HCT116 (cell line): ENCODE measurements around the gene EHD1. TPM values are rescaled to one million over a fixed set of nuclear protein-coding genes. Genes with fewer than 3 reads are reported as not detected.

Experiments
- ATAC-seq: fragments of 200-7000 bp; cut with Tn5 transposase; 2 replicates; pipeline ENCODE4 v1.9.1; 2020; ENCODE audit warnings: mild to moderate bottlenecking, moderate library complexity
- BruUV-seq: library from RNA; stranded (reverse); fragments of 400-500 nt; replicated peaks from 2 replicates; lab custom pipeline; 2021; lab: Mats Ljungman, UMichigan
- CTCF ChIA-PET: fragments of 300-600 bp; sonication (Branson Sonifier 250); formaldehyde crosslinking; loops from one replicate; lab custom pipeline; 2021; ENCODE audit warnings: antibody characterized with exemption; lab: Charles Lee
- POLR2A ChIA-PET: fragments of 300-600, 350-600 bp; sonication (Branson Sonifier 250); formaldehyde crosslinking; loops from one replicate; lab custom pipeline; 2021; ENCODE audit warnings: antibody characterized with exemption; lab: Charles Lee
- RAD21 ChIA-PET, 2 experiments: fragments of 300-600 bp; sonication (Branson Sonifier 250); formaldehyde crosslinking; loops; one replicate each; lab custom pipeline; 2023; ENCODE audit warnings: low total read pairs in 2 of 2; ENCODE audit not compliant: uncharacterized antibody in 2 of 2, unreplicated experiment in 2 of 2, low non-redundant PET in 1 of 2; lab: Charles Lee
- DNase-seq: peaks from one replicate; pipeline ENCODE4 v3.0.0-alpha.2; 2010; ENCODE audit warnings: low read depth, low spot score
- H2AFZ ChIP-seq: fragments of 200-600 bp; shearing (Covaris generic), sonication (generic); 2 replicates; pipeline ENCODE4 v1.6.1; 2017; ENCODE audit warnings: low read depth, mixed run types, mixed read lengths, antibody characterized with exemption, low read length; ENCODE audit not compliant: poor library complexity, severe bottlenecking
- H3K27ac ChIP-seq: 2 replicates; pipeline ENCODE4 v1.5.1; 2012; ENCODE audit warnings: low read depth, low read length
- H3K27me3 ChIP-seq: fragments of 200-600 bp; sonication (generic); 2 replicates; pipeline ENCODE4 v1.6.1; 2016; ENCODE audit warnings: mixed run types, low read length, mixed read lengths; ENCODE audit not compliant: insufficient read depth
- H3K36me3 ChIP-seq, 2 experiments: fragments of 200-500 bp in 1 of 2; fragments of 200-600 bp in 1 of 2; sonication (Bioruptor generic) in 1 of 2; sonication (generic) in 1 of 2; 2 replicates each; pipeline versions ENCODE4 v1.5.1 to v1.6.1; 2014 to 2016; ENCODE audit warnings: low read length in 2 of 2, inconsistent platforms in 1 of 2, mixed read lengths in 1 of 2, mixed run types in 1 of 2; ENCODE audit not compliant: insufficient read depth in 2 of 2, control insufficient read depth in 1 of 2
- H3K4me1 ChIP-seq, 2 experiments: fragments of 200-600 bp in 1 of 2; sonication (generic) in 1 of 2; 2 replicates each; pipeline versions ENCODE4 v1.5.1 to v1.6.1; 2012 to 2017; ENCODE audit warnings: low read length in 2 of 2, inconsistent platforms in 1 of 2, mild to moderate bottlenecking in 1 of 2, mixed read lengths in 1 of 2, mixed run types in 1 of 2, moderate library complexity in 1 of 2; ENCODE audit not compliant: insufficient read depth in 2 of 2, control insufficient read depth in 1 of 2
- H3K4me2 ChIP-seq: fragments of 200-600 bp; sonication (generic); 2 replicates; pipeline ENCODE4 v1.6.1; 2017; ENCODE audit warnings: mixed run types, low read length, mixed read lengths
- H3K4me3 ChIP-seq, 2 experiments: fragments of 200-600 bp in 1 of 2; sonication (generic) in 1 of 2; replicated peaks in 1 of 2; 2 replicates each; pipeline ENCODE4 v1.5.1; 2011 to 2016; ENCODE audit warnings: low read length in 2 of 2, control low read depth in 1 of 2, low read depth in 1 of 2, mild to moderate bottlenecking in 1 of 2, mixed read lengths in 1 of 2, mixed run types in 1 of 2
- H3K79me2 ChIP-seq: fragments of 200-600 bp; sonication (generic); 2 replicates; pipeline ENCODE4 v1.6.1; 2017; ENCODE audit warnings: mild to moderate bottlenecking, mixed run types, low read length, moderate library complexity, mixed read lengths; ENCODE audit not compliant: insufficient read depth
- H3K9ac ChIP-seq: fragments of 200-600 bp; sonication (generic); 2 replicates; pipeline ENCODE4 v1.6.1; 2016; ENCODE audit warnings: low read length, mixed read lengths
- H3K9me2 ChIP-seq: fragments of 200-600 bp; sonication (generic), shearing (Covaris generic); 2 replicates; pipeline ENCODE4 v1.6.1; 2017; ENCODE audit warnings: mixed run types, mild to moderate bottlenecking, moderate library complexity; ENCODE audit not compliant: insufficient read depth
- H3K9me3 ChIP-seq, 2 experiments: fragments of 200-500 bp in 1 of 2; fragments of 200-600 bp in 1 of 2; sonication (Bioruptor generic) in 1 of 2; sonication (generic) in 1 of 2; 2 replicates each; pipeline ENCODE4 v1.6.1; 2014 to 2017; ENCODE audit warnings: low read length in 2 of 2, mixed read lengths in 2 of 2, inconsistent platforms in 1 of 2, low read depth in 1 of 2, mild to moderate bottlenecking in 1 of 2, mixed run types in 1 of 2, moderate library complexity in 1 of 2; ENCODE audit not compliant: control insufficient read depth in 1 of 2, insufficient read depth in 1 of 2
- H4K20me1 ChIP-seq: fragments of 200-600 bp; sonication (generic), shearing (Covaris generic); 2 replicates; pipeline ENCODE4 v1.6.1; 2017; ENCODE audit warnings: mixed run types, mild to moderate bottlenecking, moderate library complexity; ENCODE audit not compliant: insufficient read depth
- ATF3 ChIP-seq: IDR thresholded peaks from 2 replicates; pipeline ENCODE4 v1.6.1; 2012
- CBX3 ChIP-seq: IDR thresholded peaks from 2 replicates; pipeline ENCODE4 v1.6.1; 2012; ENCODE audit warnings: low read depth
- CEBPB ChIP-seq: IDR thresholded peaks from 2 replicates; pipeline ENCODE4 v1.6.1; 2012; ENCODE audit warnings: low read depth
- EZH2phosphoT487 ChIP-seq: fragments of 200-600 bp; IDR thresholded peaks from 2 replicates; pipeline ENCODE4 v1.6.1; 2018; ENCODE audit warnings: antibody characterized with exemption, borderline replicate concordance
- FOSL1 ChIP-seq: IDR thresholded peaks from 2 replicates; pipeline ENCODE4 v1.6.1; 2012; ENCODE audit warnings: low read depth
- JUND ChIP-seq: IDR thresholded peaks from 2 replicates; pipeline ENCODE4 v1.6.1; 2012
- MAX ChIP-seq: IDR thresholded peaks from 2 replicates; pipeline ENCODE4 v1.6.1; 2012
- POLR2A ChIP-seq: IDR thresholded peaks from 2 replicates; pipeline ENCODE4 v1.7.0; 2011; ENCODE audit warnings: borderline replicate concordance; ENCODE audit not compliant: insufficient read depth, insufficient read length; ENCODE audit errors: extremely low read depth
- POLR2AphosphoS5 ChIP-seq: IDR thresholded peaks from 2 replicates; pipeline ENCODE4 v1.6.1; 2011; ENCODE audit warnings: mild to moderate bottlenecking, low read depth, low read length, moderate library complexity
- RAD21 ChIP-seq: IDR thresholded peaks from 2 replicates; pipeline ENCODE4 v1.6.1; 2012; ENCODE audit warnings: low read depth, mild to moderate bottlenecking
- REST ChIP-seq: IDR thresholded peaks from 2 replicates; pipeline ENCODE4 v1.6.1; 2012; ENCODE audit warnings: low read depth
- SP1 ChIP-seq: IDR thresholded peaks from 2 replicates; pipeline ENCODE4 v1.6.1; 2012; ENCODE audit warnings: low read depth
- SRF ChIP-seq: IDR thresholded peaks from 2 replicates; pipeline ENCODE4 v1.6.1; 2012; ENCODE audit warnings: low read depth
- TCF7L2 ChIP-seq: IDR thresholded peaks from 2 replicates; pipeline ENCODE4 v1.7.0; 2011; ENCODE audit warnings: borderline replicate concordance, inconsistent platforms; ENCODE audit not compliant: insufficient read depth, insufficient read length; ENCODE audit errors: extremely low read depth
- YY1 ChIP-seq: IDR thresholded peaks from 2 replicates; pipeline ENCODE4 v1.6.1; 2011; ENCODE audit warnings: low read length, low read depth, moderate library complexity, mild to moderate bottlenecking; ENCODE audit not compliant: insufficient replicate concordance; ENCODE audit errors: extremely low read depth
- ZBTB33 ChIP-seq: IDR thresholded peaks from 2 replicates; pipeline ENCODE4 v1.6.1; 2011; ENCODE audit warnings: mild to moderate bottlenecking, low read length, moderate library complexity; ENCODE audit not compliant: insufficient replicate concordance; ENCODE audit errors: extremely low read depth
- ZNF274 ChIP-seq: fragments of 200-500 bp; sonication (Bioruptor generic); IDR thresholded peaks from 2 replicates; pipeline ENCODE4 v1.6.1; 2014; ENCODE audit warnings: mild to moderate bottlenecking, low read depth, low read length, inconsistent platforms
- intact Hi-C: fragments of 100-400 bp; cut with micrococcal nuclease; formaldehyde crosslinking; loops from 2 replicates; pipeline ENCODE4 v1.10.0; 2022
- total RNA-seq: library from RNA; stranded (reverse); gene quantifications from one replicate; pipeline ENCODE4 v1.2.1, GENCODE V29; 2021; ENCODE audit not compliant: unreplicated experiment

The EHD1 gene
- total RNA-seq, 1 experiment from 2014 or later: 48.1 TPM

GRCh38 chr11:64854157-64854533 is 24.3 kb downstream of the EHD1 start:
- Histone ChIP-seq H3K36me3 (peaks cover 3 to 28% of the 10 kb centered on the region in 2 experiments; a peak in 2 of 4 replicates), H3K79me2 (peaks cover 39% of the 10 kb centered on the region), H3K4me2 (peak overlapping the region; percentile 82), H3K27me3 (no peaks in the 10 kb centered on the region), H3K4me3 (peak overlapping the region in 1 of 2 experiments; percentile 50; a peak in 1 of 4 replicates), H3K9me3 (no peaks in the 10 kb centered on the region), H3K9ac (peak overlapping the region; percentile 65), H4K20me1 (no peaks in the 10 kb centered on the region), H2AFZ (no peak overlapping the region), H3K4me1 (peaks cover 80 to 99% of the 10 kb centered on the region in 2 experiments), H3K27ac (peak overlapping the region; percentile 99), H3K9me2 (no peaks in the 10 kb centered on the region)
- no TSS peak for BruUV-seq
- POLR2A ChIA-PET: interaction anchor here (2.2 to 9.0 kb wide), 2 partner anchors 8 to 24 kb away, joined by 7 to 56 read pairs; partner anchors contain the start of gene EHD1
- TF ChIP-seq EZH2phosphoT487 (no peak), POLR2AphosphoS5 (no peak), POLR2A (no peak), YY1 (no peak), ATF3 (no peak), RAD21 (no peak), ZNF274 (no peak), REST (no peak), SP1 (no peak), CEBPB (no peak), FOSL1 (no peak), CBX3 (no peak), SRF (no peak), JUND (no peak), TCF7L2 (no peak), MAX (no peak), ZBTB33 (no peak)
- no peak for ATAC-seq
- CTCF ChIA-PET: interaction anchor here (1.3 kb wide), 1 partner anchor 263 kb away, joined by 4 read pairs; the partner anchor contains the start of gene ZNHIT2
- no peak for DNase-seq
- RAD21 ChIA-PET: no interaction called here
- intact Hi-C loops: no loop called here
